Activated T-cell treated with anti-CD3 and anti-CD28 coated beads for 24 hours (primary cell): ENCODE measurements around the gene CES5A.
"Not testable (repeated sequence)": the region's sequence is repeated elsewhere in the genome, so short reads cannot be mapped to it uniquely, and the experiment has no call there.

Experiments used
- DNase-seq: peaks from one replicate; pipeline ENCODE4 v3.0.0-alpha.2; 2020; ENCODE audit warnings: low read depth

CES5A gene, protein sequence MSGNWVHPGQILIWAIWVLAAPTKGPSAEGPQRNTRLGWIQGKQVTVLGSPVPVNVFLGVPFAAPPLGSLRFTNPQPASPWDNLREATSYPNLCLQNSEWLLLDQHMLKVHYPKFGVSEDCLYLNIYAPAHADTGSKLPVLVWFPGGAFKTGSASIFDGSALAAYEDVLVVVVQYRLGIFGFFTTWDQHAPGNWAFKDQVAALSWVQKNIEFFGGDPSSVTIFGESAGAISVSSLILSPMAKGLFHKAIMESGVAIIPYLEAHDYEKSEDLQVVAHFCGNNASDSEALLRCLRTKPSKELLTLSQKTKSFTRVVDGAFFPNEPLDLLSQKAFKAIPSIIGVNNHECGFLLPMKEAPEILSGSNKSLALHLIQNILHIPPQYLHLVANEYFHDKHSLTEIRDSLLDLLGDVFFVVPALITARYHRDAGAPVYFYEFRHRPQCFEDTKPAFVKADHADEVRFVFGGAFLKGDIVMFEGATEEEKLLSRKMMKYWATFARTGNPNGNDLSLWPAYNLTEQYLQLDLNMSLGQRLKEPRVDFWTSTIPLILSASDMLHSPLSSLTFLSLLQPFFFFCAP

DNA sequence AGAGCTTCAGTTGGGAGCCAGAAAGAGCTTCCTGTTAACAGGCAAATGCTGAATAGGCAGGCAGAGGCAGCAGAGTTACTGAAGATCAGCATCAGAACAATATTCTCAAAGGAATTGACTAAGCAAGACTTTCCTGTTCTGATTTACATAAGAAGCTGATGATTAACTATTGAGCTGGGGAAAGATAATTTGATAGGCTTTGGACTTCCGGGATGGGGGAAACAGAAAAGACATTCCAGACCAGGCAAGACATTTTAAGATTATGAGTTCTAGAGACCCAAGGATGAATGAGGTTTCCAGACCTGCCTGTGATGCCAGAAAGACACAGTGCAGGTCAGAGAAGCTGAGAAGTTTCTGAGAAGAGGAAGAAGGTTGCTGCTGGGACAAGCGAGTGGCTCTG lies at the start of gene CES5A:
TSS of gene CES5A (minus strand) at position 101 of the 400 bp plus-strand sequence. CDS start 152 bp downstream, outside the sequence.
- DNase-seq = no peak

DNA sequence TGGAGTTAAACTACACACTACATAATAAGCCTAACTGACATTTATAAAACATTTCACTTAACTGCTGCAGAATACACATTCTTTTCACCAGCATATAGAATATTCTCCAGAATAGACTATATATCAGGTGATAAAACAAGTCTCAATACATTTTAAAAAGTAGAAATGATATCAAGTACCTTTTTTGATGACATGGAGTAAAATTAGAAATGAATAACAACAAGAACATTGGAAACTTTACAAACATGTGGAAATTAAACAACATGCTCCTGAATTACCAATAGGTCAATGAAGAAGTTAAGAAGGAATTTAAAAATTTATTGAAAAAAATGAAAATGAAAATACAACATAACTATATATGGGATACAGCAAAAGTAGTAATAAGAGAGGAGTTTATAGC lies 47.5 kb upstream of the CES5A start:
- no peak for DNase-seq

DNA sequence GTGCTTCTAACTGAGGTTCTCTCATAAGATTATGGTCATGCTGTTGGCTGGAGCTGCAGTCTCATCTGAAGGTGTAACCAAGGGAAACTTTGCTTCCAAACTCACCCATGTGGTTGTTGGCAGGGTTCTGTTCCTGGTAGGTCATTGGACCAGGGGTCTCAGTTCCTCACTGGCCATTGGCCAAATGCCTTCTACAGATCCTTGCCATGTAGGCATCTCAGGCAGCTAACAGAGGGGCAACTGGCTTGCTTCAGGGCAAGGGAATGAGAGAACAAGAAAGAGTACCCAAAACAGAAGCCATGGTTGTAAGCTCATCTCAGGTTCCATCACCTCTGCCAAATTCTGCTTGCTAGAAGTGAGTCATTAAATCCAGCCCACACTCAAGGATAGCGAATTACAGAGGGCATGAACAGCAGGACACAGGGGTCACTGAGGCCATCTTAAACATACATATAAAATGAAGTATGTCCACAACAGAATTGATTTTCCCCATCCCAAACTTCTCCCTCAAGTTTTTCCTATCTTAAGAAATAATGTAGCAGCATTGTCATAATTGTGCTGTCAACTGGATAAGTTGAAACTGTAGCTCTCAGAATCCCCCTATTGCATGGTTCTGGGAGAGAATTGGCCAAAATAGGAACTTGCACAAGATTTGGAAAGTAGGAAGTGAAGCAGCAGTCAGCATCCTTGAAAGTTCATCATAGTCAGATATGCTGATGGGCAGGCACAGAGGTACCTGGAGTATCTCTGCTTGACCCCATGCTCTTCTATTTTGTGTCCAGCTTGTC lies 42.4 kb upstream of the CES5A start:
- no peak for DNase-seq

DNA sequence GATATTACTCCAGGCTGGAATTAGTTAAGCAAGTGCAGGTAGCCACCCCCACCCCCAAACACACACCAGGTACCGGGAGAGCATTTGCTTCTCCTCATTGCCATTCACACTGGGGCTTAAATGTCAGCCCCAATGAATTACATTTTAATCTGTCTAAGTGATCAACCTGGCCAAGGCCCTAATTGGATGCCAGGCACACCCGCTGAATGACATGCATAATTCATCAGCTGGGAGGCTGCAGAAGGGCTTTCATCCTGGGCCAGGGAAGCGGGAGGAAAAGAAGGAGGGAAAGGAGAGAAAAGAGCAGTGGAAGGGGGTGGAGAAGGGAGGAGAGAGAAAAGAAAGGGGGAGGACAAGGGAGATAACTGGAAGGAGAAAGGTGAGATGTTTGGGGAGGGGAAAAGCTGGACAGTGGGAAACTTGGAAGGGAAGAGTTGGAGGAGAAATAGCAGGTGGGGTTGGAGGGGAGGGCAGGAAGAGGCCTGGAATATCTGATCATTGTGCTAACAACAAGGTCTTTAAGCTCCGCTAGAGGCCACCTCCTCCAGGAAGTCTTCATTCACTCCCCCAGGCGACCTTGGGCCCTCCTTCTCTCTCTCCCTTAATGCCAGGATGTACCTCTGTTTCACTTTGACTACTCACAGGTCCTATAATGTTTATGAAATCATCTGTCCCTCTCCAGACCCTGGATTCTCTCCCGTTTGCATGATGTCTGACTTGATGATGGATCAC lies 40.1 kb upstream of the CES5A start:
- no peak for DNase-seq

DNA sequence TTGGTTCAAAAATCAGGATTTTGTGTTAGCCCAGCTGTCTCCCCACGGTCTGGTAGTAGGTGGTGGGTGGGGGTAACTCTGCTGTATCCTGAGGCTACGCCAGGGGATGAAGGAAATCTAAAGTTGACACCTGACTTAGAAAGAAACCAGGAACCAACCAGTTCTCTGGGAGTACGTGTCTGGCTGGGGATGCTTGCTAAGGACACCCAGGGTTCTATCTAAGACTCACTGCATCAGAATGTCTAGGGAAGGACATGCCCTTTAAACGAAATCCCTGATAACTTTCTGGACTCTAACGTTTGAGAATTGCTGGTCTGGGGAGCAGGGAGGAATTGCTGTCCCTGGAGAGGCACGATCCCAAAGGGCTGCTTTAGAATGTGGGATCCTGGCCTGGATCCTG lies 39.2 kb upstream of the CES5A start:
- no peak for DNase-seq

DNA sequence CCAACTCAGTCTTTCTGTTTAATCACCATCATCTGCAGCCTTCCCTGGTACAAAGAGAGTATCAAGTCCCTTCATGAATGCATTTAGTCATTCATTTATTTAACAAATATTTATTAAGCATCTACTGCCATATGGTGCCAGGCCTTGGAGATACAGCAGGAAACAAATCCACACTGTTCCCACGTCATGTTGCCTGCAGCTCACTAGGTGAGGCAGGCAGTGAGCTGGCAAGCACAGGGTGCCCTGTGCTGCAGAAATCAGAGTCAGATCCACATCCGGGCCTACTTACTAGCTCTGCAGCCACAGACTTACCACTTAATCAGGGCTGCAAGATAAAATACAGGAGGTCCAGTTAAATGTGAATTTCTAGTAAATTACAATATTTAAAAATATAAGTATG lies 38.5 kb upstream of the CES5A start:
- no peak for DNase-seq

DNA sequence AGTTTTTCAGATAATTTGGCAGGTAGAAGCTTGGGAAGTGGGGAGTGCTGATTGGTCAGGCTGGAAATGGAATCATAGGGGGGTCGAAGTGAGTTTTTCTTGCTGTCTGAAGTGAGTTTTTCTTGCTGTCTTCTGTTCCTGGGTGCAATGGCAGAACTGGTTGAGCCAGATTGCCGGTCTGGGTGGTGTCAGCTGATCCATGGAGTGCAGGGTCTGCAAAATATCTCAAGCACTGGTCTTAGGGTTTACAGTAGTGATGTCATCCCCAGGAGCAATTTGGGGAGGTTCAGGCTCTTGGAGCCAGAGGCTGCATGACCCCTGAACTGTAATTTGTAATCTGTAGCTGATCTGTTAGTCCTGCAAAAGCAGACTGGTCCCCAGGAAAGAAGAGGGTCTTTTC lies 37.9 kb upstream of the CES5A start:
- DNase-seq = not testable (repeated sequence)

DNA sequence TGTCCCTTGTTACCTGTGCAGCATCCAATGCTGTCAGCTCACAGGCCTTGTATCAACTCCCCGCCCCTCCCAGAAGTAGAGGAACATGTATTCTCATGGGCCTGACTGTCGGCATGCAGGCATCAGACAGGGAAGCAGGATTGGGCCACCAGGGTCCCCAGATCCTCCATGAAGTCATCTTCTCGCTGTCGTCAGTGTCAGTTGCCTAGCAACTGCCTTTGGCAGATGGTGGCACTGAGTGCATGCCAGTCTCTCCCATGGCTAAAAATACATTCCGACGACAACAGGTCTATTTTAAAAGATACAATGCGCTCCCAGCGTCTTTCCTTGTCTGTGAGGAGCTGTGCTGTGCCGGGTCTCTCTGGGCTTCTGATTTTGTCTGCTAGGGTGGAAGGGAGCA lies 36.8 kb upstream of the CES5A start:
- no peak for DNase-seq

DNA sequence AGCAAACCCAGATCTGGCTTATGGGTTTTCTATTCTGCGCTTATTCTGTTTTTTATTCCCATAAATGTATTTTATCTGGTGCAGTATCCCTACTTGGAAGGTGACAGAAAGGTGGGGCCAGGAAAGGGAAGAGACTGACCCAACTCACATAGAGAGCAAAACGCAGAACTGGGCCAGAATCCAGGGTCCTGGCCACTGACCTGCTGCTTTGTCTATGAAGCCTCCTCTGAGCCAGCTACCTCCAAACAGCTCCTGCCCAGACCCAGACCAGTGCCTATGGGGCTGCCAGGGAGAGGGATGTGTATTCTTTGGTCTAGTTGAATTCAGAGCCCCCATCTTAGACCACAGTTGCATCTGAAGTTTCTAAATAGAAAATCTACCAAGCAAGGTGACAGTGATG lies 36.4 kb upstream of the CES5A start:
- no peak for DNase-seq

DNA sequence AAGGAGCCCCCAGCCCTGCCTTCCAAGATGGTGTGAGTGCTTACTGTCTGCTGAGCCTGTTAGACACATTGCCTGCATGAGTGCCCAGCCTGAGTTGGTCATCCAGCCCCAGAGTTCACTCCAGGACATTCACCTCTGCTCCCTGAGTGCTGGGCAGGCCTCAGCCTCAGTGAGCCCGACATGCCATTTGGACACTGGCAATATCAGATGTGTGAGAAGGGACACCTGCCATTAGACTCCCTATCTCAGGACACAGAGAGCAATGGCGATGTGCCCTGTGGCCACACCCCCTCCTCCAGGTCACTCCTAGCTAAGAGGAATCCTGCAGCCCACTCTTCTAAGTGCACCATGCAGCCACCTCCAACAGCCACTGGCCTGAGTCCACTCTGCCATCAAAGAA lies 34.7 kb upstream of the CES5A start:
- DNase-seq = no peak

DNA sequence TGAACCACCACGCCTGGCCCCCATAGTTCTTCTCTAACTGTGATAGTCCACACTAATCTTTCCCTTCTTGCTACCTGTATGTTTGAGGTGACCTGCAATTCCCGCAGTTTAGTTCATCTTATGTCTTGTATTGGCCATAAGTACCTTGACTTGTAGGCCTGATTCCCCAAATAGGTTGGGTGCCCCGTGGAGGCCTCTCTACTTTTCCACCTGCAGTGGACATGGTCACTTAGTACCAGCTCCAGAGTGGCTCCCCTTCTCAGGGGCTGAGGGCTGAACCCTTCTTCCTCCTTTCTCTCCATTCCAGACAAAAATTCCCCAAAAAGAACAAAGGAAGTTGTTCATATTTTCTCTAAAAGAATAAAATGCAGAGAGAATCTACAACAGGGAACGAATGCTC lies 33.5 kb upstream of the CES5A start:
- DNase-seq = no peak

DNA sequence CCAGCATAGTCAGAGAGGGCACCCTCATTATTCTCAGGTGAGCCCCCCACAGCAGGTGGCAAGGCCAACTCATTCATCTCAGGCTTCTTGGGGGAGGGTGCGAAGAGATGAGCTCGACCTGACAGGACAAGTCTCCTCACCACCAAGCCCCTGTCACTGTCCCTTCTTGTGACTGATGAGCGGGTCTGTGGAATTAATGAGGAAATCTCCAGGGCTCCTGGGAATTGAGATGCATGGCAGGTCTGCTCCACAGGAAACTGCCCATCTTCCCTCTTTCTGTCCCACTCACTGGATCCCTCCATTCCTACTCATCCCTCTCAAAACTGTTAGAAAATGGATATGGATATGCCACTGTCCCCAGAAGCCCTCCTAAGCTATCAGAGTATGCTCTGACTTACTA lies 32.5 kb upstream of the CES5A start:
- DNase-seq = no peak

DNA sequence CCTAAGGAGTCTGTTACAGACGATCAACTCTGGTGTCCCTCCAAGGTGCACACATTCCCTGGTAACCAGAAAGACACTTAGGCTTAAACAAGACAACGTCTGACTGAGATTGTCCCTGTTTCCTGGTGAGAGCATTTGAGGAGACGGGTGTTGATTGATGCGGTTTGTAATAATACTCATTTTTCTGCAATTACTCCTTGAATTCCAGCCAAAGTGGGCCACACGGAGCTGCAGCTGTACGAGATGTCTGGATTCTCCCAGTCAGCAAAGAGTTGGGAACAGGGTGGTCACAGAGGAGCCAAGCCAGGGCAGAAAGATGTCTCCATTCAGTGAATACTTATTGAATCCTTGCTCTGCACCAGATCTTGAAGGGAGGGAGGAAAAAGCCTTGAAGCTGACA lies 30.9 kb upstream of the CES5A start:
- DNase-seq = no peak

DNA sequence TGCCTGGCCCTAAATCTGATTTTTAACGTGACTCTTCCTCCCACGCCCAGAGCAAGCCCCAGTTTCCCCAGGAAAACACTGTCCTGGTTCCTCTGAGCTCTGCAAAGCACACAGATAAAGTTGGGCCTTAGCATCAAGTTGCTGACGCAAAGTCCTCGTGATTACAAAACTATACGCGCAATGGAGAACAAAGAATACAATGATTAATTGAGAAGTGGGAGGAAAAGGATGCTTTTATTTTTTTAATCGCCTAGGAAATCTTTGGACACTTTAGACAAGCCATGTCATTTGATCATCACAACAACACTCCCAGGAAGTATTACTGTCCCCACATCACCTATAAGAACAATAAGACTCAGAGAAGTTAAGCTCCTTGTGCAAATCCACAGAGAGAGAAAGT lies 30.5 kb upstream of the CES5A start:
- DNase-seq = no peak

DNA sequence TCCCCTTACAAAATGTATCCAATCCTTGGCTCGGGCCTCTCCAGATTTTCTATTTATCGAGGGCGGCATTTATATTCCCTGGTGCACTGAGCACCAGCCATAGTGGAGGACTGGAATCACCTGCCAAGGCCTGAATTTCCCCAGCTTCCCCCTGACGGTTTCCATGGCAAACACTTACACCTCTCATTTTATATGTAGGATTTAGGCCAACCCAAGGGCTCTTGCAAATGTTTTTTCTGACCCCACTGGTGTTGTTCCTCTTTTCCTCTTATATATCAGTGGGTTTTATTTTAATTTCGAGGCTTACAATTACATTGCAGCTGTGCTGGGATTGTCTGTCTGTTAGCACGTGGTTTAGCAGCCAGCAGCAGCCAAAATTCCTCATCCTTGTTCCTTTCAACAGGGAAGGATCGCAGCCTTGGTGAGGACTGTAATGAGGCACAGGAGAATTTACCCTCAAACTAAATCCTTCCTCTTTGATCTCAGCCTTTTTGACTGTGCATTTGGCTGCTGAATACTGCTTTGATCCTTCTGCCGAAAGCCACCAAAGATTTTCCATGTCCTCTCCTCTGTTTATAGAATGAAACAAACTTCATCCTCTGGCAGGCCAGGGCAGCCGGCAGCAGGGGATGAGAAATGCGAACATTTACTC lies 26.5 kb upstream of the CES5A start:
- no peak for DNase-seq

DNA sequence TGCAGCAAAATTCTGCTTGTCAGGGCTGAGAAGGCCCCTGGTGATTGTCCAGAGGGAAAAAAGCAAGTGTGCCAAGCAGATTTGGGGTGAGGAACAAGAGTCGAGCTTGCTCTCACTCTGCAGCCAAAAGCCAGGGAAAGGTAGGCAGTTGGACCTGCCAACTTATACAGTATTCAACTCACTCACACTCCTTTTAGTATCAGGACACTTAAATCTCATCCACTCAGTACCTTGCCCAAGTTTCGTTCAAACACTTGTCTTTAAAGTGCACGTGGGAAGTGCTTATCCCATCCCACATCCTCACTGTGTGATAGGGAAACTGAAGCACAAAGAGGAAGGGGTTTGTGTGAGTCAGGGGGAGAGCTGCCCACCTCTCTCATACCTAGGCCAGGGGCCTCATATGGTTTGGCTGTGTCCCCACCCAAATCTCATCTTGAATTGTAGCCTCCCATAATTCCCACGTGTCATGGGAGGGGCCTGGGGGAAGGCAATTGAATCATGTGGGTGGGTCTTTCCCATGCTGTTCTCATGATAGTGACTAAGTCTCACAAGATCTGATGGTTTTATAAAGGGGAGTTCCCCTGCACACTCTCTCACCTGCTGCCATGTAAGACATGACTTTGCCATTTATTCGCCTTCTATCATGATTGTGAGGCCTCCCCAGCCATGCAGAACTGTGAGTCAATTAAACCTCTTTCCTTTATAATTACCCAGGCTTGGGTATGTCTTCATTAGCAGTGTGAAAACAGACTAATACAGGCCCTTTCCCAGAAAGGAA lies 25.6 kb upstream of the CES5A start:
- DNase-seq = no peak

DNA sequence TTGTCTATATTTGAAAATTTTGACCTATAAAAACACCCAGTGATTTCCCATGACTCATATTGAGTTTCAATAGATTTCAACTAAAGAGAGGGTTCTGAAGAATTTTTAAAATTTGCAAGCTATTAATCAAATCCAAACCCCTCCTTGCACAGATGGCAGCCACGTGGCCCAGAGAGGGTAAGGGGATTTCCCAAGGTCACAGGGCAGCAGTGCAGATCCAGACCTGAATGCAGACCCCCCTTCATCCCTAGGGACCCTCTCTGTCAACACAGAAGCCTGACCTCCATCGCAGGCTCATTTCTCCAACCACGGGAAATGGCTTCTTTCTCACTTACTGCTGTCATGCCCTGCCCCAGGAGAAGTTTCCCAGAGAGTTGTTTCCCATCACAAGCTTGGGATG lies 24.7 kb upstream of the CES5A start:
- DNase-seq = no peak

DNA sequence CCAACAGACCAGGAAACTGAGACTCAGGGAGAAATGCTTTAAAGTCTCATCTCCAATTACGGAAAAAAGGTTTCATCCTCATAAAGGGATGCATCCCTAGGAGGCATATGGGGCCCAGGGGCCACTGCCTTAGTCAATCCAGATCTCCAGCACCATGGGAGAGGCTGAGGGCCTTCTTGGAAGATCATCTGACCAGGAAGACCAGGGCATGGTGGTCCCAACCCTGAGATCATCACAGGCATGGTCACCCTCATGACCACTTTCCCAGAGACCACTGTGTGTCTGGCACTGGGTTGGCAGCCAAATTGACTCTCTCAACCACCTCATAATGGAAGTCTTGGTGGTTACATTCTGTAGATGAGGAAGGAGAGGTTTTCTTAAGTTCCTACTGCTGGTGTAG lies 23.4 kb upstream of the CES5A start:
- DNase-seq = no peak

DNA sequence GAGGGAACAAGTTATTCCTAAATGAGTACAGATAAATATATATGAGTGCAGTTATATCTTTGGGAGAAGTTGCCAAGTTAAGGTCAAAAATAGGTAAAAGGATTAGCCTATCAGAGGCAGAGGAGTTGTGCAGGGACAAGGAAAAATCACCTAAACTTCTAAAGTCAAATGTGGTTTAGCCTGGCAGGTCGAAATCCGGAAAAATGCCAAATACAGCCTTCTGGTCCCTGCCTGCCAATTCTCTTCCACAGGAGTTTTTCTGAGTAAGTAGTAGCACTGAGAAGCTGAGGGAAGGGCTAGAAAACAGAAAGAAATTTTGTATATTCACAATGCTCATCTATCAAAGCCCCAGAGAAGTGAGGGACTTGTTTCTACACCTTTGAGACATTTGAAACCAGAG lies 17.6 kb upstream of the CES5A start:
- no peak for DNase-seq

DNA sequence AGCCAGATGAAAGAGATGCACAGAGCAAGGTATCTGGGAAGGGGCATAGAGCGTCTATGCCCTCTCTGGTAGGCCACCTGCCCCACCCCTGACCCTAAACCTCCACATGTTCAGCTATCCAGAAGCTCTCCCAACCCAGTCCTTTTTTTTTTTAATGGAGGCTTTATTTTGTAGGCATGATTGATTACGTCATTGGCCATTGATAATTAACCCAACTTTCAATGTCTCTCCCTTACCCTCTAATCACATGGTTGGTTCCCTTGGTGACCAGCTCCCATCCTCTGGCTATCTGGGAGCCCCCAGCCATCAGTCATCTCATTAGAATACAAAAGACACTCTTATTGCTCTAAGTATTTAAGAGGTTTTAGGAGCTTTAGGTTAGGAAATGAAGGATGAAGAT lies 14.3 kb upstream of the CES5A start:
- DNase-seq = no peak

DNA sequence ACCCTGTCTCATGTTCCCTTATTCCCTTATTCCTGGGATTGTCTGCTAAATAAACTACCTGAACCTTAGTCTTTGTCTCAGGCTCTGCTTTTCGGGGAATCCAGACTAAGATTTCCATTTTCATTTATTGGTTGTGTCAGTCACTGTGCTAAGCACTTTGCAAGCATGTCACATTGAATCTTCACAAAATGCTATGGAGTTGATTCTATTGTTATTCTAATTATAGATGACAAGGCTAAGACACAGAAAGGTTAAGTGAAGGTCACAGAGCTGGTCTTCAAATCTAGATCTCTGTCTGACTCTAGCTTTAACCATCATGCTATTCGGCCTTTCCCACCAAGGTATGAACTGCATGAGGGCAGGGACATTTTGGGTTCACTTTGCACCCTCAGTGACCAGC lies 13.4 kb upstream of the CES5A start:
- DNase-seq = no peak
